Sigmoid colon (tissue), 7 donors: ENCODE measurements around the gene PGPEP1. TPM values are rescaled to one million over a fixed set of nuclear protein-coding genes. Genes with fewer than 3 reads are reported as not detected.

Source experiments
- DNase-seq: peaks from one replicate; pipeline ENCODE4 v3.0.0-alpha.2; 2019
- H3K27ac ChIP-seq, 4 donors: fragments of 200-600 bp; sonication (generic); one replicate each; pipeline ENCODE4 v1.5.1; 2016 to 2019; ENCODE audit warnings: mild to moderate bottlenecking in 1 of 4
- H3K27me3 ChIP-seq, 3 donors: fragments of 200-600 bp; sonication (generic); one replicate each; pipeline ENCODE4 v1.5.1; 2019; ENCODE audit warnings: mild to moderate bottlenecking in 1 of 3
- H3K36me3 ChIP-seq, 4 donors: fragments of 200-600 bp; sonication (generic); one replicate each; pipeline ENCODE4 v1.5.1; 2016 to 2019
- H3K4me1 ChIP-seq, 4 donors: fragments of 200-600 bp; sonication (generic); one replicate each; pipeline ENCODE4 v1.5.1; 2017 to 2019
- H3K4me3 ChIP-seq, 4 donors: fragments of 200-600 bp; sonication (generic); one replicate each; pipeline ENCODE4 v1.5.1; 2017 to 2019; ENCODE audit warnings: mild to moderate bottlenecking in 2 of 4, moderate library complexity in 1 of 4
- H3K9me3 ChIP-seq, 4 donors: fragments of 200-600 bp in 3 of 4; sonication (generic) in 3 of 4; one replicate each; pipeline versions ENCODE4 v1.5.1 to v1.6.1; 2013 to 2019
- EP300 ChIP-seq, 4 donors: sonication (generic); formaldehyde crosslinking; IDR thresholded peaks; one replicate each; pipeline ENCODE4 v1.6.1; 2017; ENCODE audit warnings: antibody characterized with exemption in 4 of 4
- POLR2A ChIP-seq, 2 donors: fragments of 450-650 bp; IDR thresholded peaks; one replicate each; pipeline ENCODE4 v1.6.1; 2016; ENCODE audit warnings: antibody characterized with exemption in 2 of 2, mild to moderate bottlenecking in 2 of 2, moderate library complexity in 2 of 2
- POLR2AphosphoS5 ChIP-seq, 4 donors: sonication (generic); formaldehyde crosslinking; IDR thresholded peaks; one replicate each; pipeline ENCODE4 v1.6.1; 2017; ENCODE audit warnings: antibody characterized with exemption in 4 of 4
- WGBS, 2 donors: extraction: QIAGEN DNeasy Blood & Tissue Kit; methylation state at CpG; one replicate each; pipeline ENCODE4 v1.1.7; 2013; 5-methylcytosine and 5-hydroxymethylcytosine counted together
- intact Hi-C: fragments of 100-400 bp; cut with DNase I; formaldehyde crosslinking; loops from one replicate; pipeline ENCODE4 v1.15.1; 2023
- polyA plus RNA-seq, 3 donors: library from polyadenylated mRNA; stranded (reverse); fragments of 200-250 nt; gene quantifications; one replicate each; pipeline ENCODE4 v1.2.3, GENCODE V29; 2013
- total RNA-seq, 4 donors: library from RNA; depleted of rRNA; stranded (reverse); fragments of >200 nt; gene quantifications; one replicate each; pipeline ENCODE4 v1.1.0, GENCODE V29; 2016
- TF ChIP-seq, protein P1 (sequence below), 4 experiments: fragments of 450-650 bp in 3 of 4; fragments of 200-600 bp in 1 of 4; IDR thresholded peaks; one replicate each; pipeline ENCODE4 v1.5.1; 2016 to 2019; ENCODE audit warnings: antibody characterized with exemption in 4 of 4, mild to moderate bottlenecking in 3 of 4, moderate library complexity in 2 of 4
- donor health status: healthy with polysubstance abuse.
- donor health status: Bipolar disorder and iron deficiency.
- donor health status: healthy.

The PGPEP1 gene
- total and polyA plus RNA-seq, 7 donors, result 14.4 to 36.9 (median 16.9) TPM

- no peaks in the 10 kb centered on the region for H3K9me3 ChIP-seq
- no peaks in the 10 kb centered on the region for H3K27me3 ChIP-seq
- peak overlapping the region in 3 of 4 donors; percentile 79 to 89 (median 82) for H3K27ac ChIP-seq
- no peak overlapping the region for H3K4me3 ChIP-seq
- WGBS, 2 donors, result 83% methylated on average over 8 of the region's 8 CpGs
- H3K4me1 ChIP-seq, result peaks cover 0 to 22% (median 12%) of the 10 kb centered on the region in 4 donors
- H3K36me3 ChIP-seq, result peaks cover 0 to 7% (median 0%) of the 10 kb centered on the region in 4 donors
- TF ChIP-seq POLR2A (IDR thresholded peaks at IDR 0.05) (no peak), EP300 (IDR thresholded peaks at IDR 0.05) (no peak)
- TF ChIP-seq, protein P1, sequence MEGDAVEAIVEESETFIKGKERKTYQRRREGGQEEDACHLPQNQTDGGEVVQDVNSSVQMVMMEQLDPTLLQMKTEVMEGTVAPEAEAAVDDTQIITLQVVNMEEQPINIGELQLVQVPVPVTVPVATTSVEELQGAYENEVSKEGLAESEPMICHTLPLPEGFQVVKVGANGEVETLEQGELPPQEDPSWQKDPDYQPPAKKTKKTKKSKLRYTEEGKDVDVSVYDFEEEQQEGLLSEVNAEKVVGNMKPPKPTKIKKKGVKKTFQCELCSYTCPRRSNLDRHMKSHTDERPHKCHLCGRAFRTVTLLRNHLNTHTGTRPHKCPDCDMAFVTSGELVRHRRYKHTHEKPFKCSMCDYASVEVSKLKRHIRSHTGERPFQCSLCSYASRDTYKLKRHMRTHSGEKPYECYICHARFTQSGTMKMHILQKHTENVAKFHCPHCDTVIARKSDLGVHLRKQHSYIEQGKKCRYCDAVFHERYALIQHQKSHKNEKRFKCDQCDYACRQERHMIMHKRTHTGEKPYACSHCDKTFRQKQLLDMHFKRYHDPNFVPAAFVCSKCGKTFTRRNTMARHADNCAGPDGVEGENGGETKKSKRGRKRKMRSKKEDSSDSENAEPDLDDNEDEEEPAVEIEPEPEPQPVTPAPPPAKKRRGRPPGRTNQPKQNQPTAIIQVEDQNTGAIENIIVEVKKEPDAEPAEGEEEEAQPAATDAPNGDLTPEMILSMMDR (IDR thresholded peaks at IDR 0.05), result no peak
- intact Hi-C loops, result loop anchor here (5.0 kb wide), 2 partner anchors 65 to 70 kb away; no protein-coding TSS in a partner anchor
- DNase-seq, result no peak
Measured at GRCh38 chr19:18342090-18342632, 1.8 kb downstream of the PGPEP1 start.

GRCh38 chr19:18344582-18344950 is 4.2 kb downstream of the PGPEP1 start:
- 62 to 76% methylated on average over 13 of the region's 13 CpGs for WGBS, 2 donors
- intact Hi-C loops, result loop anchor here (5.0 kb wide), 2 partner anchors 67 to 68 kb away; no protein-coding TSS in a partner anchor
- no peak for DNase-seq
- H3K27me3 ChIP-seq, result no peaks in the 10 kb centered on the region
- peak overlapping the region in 3 of 4 donors; percentile 19 to 39 (median 35) for H3K27ac ChIP-seq
- no peak overlapping the region for H3K4me3 ChIP-seq
- peaks cover 0 to 22% (median 12%) of the 10 kb centered on the region in 4 donors for H3K4me1 ChIP-seq
- TF ChIP-seq, protein P1 (IDR thresholded peaks at IDR 0.05), result no peak
- TF ChIP-seq EP300 (IDR thresholded peaks at IDR 0.05) (no peak), POLR2AphosphoS5 (IDR thresholded peaks at IDR 0.05) (no peak), POLR2A (IDR thresholded peaks at IDR 0.05) (no peak)
- no peaks in the 10 kb centered on the region for H3K9me3 ChIP-seq
- peaks cover 0 to 7% (median 0%) of the 10 kb centered on the region in 4 donors for H3K36me3 ChIP-seq

DNA sequence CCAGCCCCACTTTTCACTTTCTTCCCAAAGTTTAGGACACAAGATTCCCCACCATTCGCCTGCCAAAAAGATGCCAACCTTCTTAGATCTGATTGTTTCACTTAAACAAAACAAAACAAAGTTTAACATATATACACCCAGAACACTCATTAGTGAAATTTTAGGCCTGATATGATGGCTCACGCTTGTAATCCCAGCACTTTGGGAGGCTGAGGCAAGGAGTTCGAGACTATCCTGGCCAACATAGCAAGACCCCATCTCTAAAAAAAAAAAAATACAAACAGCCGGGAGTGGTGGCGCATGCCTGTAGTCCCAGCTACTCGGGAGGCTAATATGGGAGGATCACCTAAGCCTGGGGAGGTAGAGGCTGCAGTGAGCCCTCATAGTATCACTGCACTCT is 4.9 kb downstream of the PGPEP1 start:
- Histone ChIP-seq H3K4me1 (peaks cover 0 to 15% (median 6%) of the 10 kb centered on the region in 4 donors), H3K9me3 (no peaks in the 10 kb centered on the region), H3K27me3 (no peaks in the 10 kb centered on the region), H3K4me3 (no peak overlapping the region), H3K27ac (no peak overlapping the region), H3K36me3 (peaks cover 0 to 8% (median 0%) of the 10 kb centered on the region in 4 donors)
- TF ChIP-seq POLR2AphosphoS5 (IDR thresholded peaks at IDR 0.05) (no peak), POLR2A (IDR thresholded peaks at IDR 0.05) (no peak), EP300 (IDR thresholded peaks at IDR 0.05) (no peak)
- TF ChIP-seq, protein P1 (IDR thresholded peaks at IDR 0.05), result no peak
- no peak for DNase-seq
- 88 to 96% methylated on average over 6 of the region's 6 CpGs for WGBS, 2 donors
- intact Hi-C loops, result no loop called here

DNA sequence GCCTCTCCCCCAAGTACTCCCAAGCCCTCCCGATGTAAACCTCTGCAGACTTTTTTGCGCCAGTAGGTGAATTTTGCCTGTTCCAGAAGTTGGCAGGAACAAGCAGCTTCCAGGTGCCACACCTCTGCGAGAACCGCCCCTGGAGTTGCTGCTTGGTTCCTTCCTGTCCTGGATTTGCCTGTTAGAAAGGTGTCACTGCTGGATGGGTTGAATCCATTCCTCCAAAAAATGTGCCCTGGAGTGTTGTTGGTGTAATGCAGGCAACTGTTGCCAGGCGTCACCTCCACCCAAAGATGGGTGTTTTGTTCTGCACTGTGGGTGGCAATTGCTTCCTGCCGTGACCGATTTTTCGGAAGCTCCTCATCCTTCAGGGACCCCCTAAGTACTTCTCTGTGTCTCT is 5.7 kb downstream of the PGPEP1 start:
- Histone ChIP-seq H3K4me1 (peaks cover 0 to 12% (median 3%) of the 10 kb centered on the region in 4 donors), H3K4me3 (no peak overlapping the region), H3K27ac (no peak overlapping the region), H3K9me3 (no peaks in the 10 kb centered on the region), H3K36me3 (peaks cover 0 to 15% (median 0%) of the 10 kb centered on the region in 4 donors), H3K27me3 (no peaks in the 10 kb centered on the region)
- TF ChIP-seq, protein P1 (IDR thresholded peaks at IDR 0.05), result no peak
- TF ChIP-seq EP300 (IDR thresholded peaks at IDR 0.05) (no peak), POLR2A (IDR thresholded peaks at IDR 0.05) (no peak), POLR2AphosphoS5 (IDR thresholded peaks at IDR 0.05) (no peak)
- intact Hi-C loops, result no loop called here
- WGBS, 2 donors, result 41 to 77% methylated on average over 8 of the region's 8 CpGs
- DNase-seq, result no peak
